BJ (cell line): Measurements from ENCODE around the gene TUBG1. TPM values are rescaled to one million over a fixed set of nuclear protein-coding genes. Genes with fewer than 3 reads are reported as not detected.
"Not testable (repeated sequence)": the region's sequence is repeated elsewhere in the genome, so short reads cannot be mapped to it uniquely, and the experiment has no call there.

ENCODE experiments used
- CTCF ChIA-PET: fragments of 350-600 bp; formaldehyde crosslinking; extraction: SDS; loops from one replicate; lab custom pipeline; 2021; ENCODE audit warnings: antibody characterized with exemption, inconsistent platforms; lab: Yijun Ruan, JAX
- POLR2A ChIA-PET: fragments of 300-600 bp; sonication (Branson Sonifier 250); formaldehyde crosslinking; extraction: SDS; loops from one replicate; lab custom pipeline; 2021; ENCODE audit warnings: antibody characterized with exemption; lab: Charles Lee
- DNase-seq: peaks from one replicate; pipeline ENCODE4 v3.0.0-alpha.2; 2011; ENCODE audit warnings: low read depth
- H3K27me3 ChIP-seq: 2 replicates; pipeline ENCODE4 v1.6.0; 2011; ENCODE audit warnings: low read length; ENCODE audit not compliant: control insufficient read depth, insufficient read depth
- H3K36me3 ChIP-seq: 2 replicates; pipeline ENCODE4 v1.5.1; 2011; ENCODE audit warnings: low read length; ENCODE audit not compliant: control insufficient read depth, insufficient read depth
- H3K4me3 ChIP-seq: 2 replicates; pipeline ENCODE4 v1.5.1; 2011; ENCODE audit warnings: low read depth, mild to moderate bottlenecking, control low read depth, low read length
- CTCF ChIP-seq: IDR thresholded peaks from 2 replicates; pipeline ENCODE4 v1.5.1; 2011; ENCODE audit warnings: low read depth, mild to moderate bottlenecking, control low read depth, inconsistent platforms, low read length, moderate library complexity; ENCODE audit not compliant: insufficient read depth
- polyA plus RNA-seq: library from polyadenylated mRNA; depleted of rRNA; stranded (reverse); fragments of >200 nt; gene quantifications from 2 replicates; pipeline ENCODE4 v1.2.3, GENCODE V29; 2011

The TUBG1 gene
- polyA plus RNA-seq, 1 experiment, result 66.1 TPM

- ChIA-PET POLR2A (no interaction called here), CTCF (no interaction called here)
- Histone ChIP-seq H3K4me3 (no peak overlapping the region), H3K27me3 (no peaks in the 10 kb centered on the region), H3K36me3 (peaks cover 1% of the 10 kb centered on the region; the same call in 1 of the 2 replicates)
- TF ChIP-seq CTCF, result no peak
- no peak for DNase-seq
These were observed 6.2 kb upstream of the TUBG1 start for GRCh38 chr17:42603318-42603717.

- peaks cover 6% of the 10 kb centered on the region for H3K36me3 ChIP-seq
- POLR2A ChIA-PET, result interaction anchor here (0.7 kb wide), 1 partner anchor 72 kb away, joined by 14 read pairs; the partner anchor contains the start of gene NAGLU
- CTCF ChIA-PET, result interaction anchor here (0.8 to 3.4 kb wide), 8 partner anchors 9 to 72 kb away, joined by 3 to 16 read pairs (median 5); partner anchors contain the start of gene PSMC3IP
- DNase-seq, result no peak
- H3K27me3 ChIP-seq, result no peaks in the 10 kb centered on the region
- no peak for TF ChIP-seq CTCF
- peak overlapping the region; percentile 69 for H3K4me3 ChIP-seq
These were observed 1.7 kb upstream of the TUBG1 start for GRCh38 chr17:42607769-42608168.

- CTCF ChIA-PET, result interaction anchor here (0.6 to 3.4 kb wide), 12 partner anchors 10 to 207 kb away, joined by 3 to 16 read pairs (median 4); partner anchors contain the start of gene PSMC3IP
- POLR2A ChIA-PET, result no interaction called here
- Histone ChIP-seq H3K4me3 (peak overlapping the region; percentile 69), H3K36me3 (peaks cover 10% of the 10 kb centered on the region), H3K27me3 (no peaks in the 10 kb centered on the region)
- no peak for TF ChIP-seq CTCF
- DNase-seq, result no peak
These were observed 940 bp upstream of the TUBG1 start for GRCh38 chr17:42608305-42609181.

- ChIA-PET CTCF (interaction anchor here (1.0 to 3.4 kb wide), 3 partner anchors 12 to 70 kb away, joined by 3 to 16 read pairs (median 8); no protein-coding TSS in a partner anchor), POLR2A (interaction anchor here (0.6 kb wide), 2 partner anchors 42 to 125 kb away, joined by 3 read pairs; no protein-coding TSS in a partner anchor)
- Histone ChIP-seq H3K4me3 (peak overlapping the region; percentile 68), H3K36me3 (peaks cover 18% of the 10 kb centered on the region)
- not testable (repeated sequence) for H3K27me3 ChIP-seq, DNase-seq
These were observed 625 bp downstream of the TUBG1 start for GRCh38 chr17:42609814-42610801.

GRCh38 chr17:42612013-42612412 is 2.5 kb downstream of the TUBG1 start:
- CTCF ChIA-PET, result no interaction called here
- Histone ChIP-seq H3K36me3 (peaks cover 20% of the 10 kb centered on the region), H3K27me3 (no peaks in the 10 kb centered on the region), H3K4me3 (no peak overlapping the region)
- no peak for DNase-seq
- POLR2A ChIA-PET, result no interaction called here
- TF ChIP-seq CTCF, result no peak
